Erythroblast (primary cell): ENCODE measurements around the gene UFSP1.
A peak's percentile ranks its signal among the peaks of the same experiment; 100 is the strongest.
"Not testable (repeated sequence)": the region's sequence is repeated elsewhere in the genome, so short reads cannot be mapped to it uniquely, and the experiment has no call there.

Source experiments
- DNase-seq, 2 experiments: peaks; one replicate each; lab custom pipeline; 2025; lab: John Stamatoyannopoulos, UW
- GATA1 ChIP-seq: IDR thresholded peaks from 2 replicates; pipeline ENCODE4 v1.6.1; 2011; ENCODE audit warnings: low read depth, mild to moderate bottlenecking, control low read depth, low read length, moderate library complexity
- POLR2A ChIP-seq: IDR thresholded peaks from 2 replicates; pipeline ENCODE4 v1.6.1; 2011; ENCODE audit warnings: mild to moderate bottlenecking, low read length

UFSP1 gene

GRCh38 chr7:100866729-100867039 is 22.8 kb downstream of the UFSP1 start:
- TF ChIP-seq POLR2A = no peak
- TF ChIP-seq GATA1 = no peak
- DNase-seq = no peak

- no peak for DNase-seq
- TF ChIP-seq GATA1 = no peak
These were observed 23.4 kb downstream of the UFSP1 start for GRCh38 chr7:100865938-100866728.

GRCh38 chr7:100865372-100865911 is 24.1 kb downstream of the UFSP1 start:
- DNase-seq = no peak
- TF ChIP-seq POLR2A (no peak), GATA1 (no peak)

- TF ChIP-seq POLR2A (no peak), GATA1 (no peak)
- no peak for DNase-seq
These were observed 25.2 kb downstream of the UFSP1 start for GRCh38 chr7:100864263-100864845.

- DNase-seq = no peak
- TF ChIP-seq POLR2A = no peak
- no peak for TF ChIP-seq GATA1
These were observed 26.0 kb downstream of the UFSP1 start for GRCh38 chr7:100863406-100863950.

- TF ChIP-seq POLR2A (no peak), GATA1 (no peak)
- no peak for DNase-seq
These were observed 27.9 kb downstream of the UFSP1 start for GRCh38 chr7:100861616-100861985.

GRCh38 chr7:100860702-100861615 is 28.6 kb downstream of the UFSP1 start:
- no peak for DNase-seq
- TF ChIP-seq GATA1 (no peak), POLR2A (no peak)

GRCh38 chr7:100859856-100860255 is 29.7 kb downstream of the UFSP1 start:
- DNase-seq = no peak
- TF ChIP-seq GATA1 = no peak
- no peak for TF ChIP-seq POLR2A

- TF ChIP-seq POLR2A (no peak), GATA1 (no peak)
- DNase-seq = no peak
These were observed 32.6 kb downstream of the UFSP1 start for GRCh38 chr7:100856871-100857282.

GRCh38 chr7:100855515-100855914 is 34.0 kb downstream of the UFSP1 start:
- DNase-seq = no peak
- TF ChIP-seq POLR2A = no peak
- no peak for TF ChIP-seq GATA1

GRCh38 chr7:100854899-100855298 is 34.6 kb downstream of the UFSP1 start:
- DNase-seq = not testable (repeated sequence)

- DNase-seq = no peak
- TF ChIP-seq POLR2A = no peak
- no peak for TF ChIP-seq GATA1
These were observed 35.2 kb downstream of the UFSP1 start for GRCh38 chr7:100854146-100854895.

GRCh38 chr7:100852048-100852872 is 37.3 kb downstream of the UFSP1 start, which contains the start of gene SLC12A9:
TSS of gene SLC12A9 (plus strand) at chr7:100852713. CDS start at chr7:100854198, 1,485 bp downstream.
- no peak for TF ChIP-seq GATA1
- peak; percentile 83 to 86 for DNase-seq
